Activated B cell treated with CpG ODN at 0.5 μM for 24 hours (primary cell): Measurements from ENCODE around the gene IGLL1. TPM values are rescaled to one million over a fixed set of nuclear protein-coding genes. Genes with fewer than 3 reads are reported as not detected.

Source experiments
- ATAC-seq: fragments of 200-7000 bp; cut with Tn5 transposase; one replicate; pipeline ENCODE4 v1.10.0; 2021; ENCODE audit warnings: low read depth, mild to moderate bottlenecking, moderate library complexity
- CTCF ChIA-PET: fragments of 350-600 bp; sonication (Branson Sonifier 250); formaldehyde crosslinking; loops from one replicate; lab custom pipeline; 2021; ENCODE audit warnings: antibody characterized with exemption; lab: Charles Lee
- POLR2A ChIA-PET: fragments of 350-600 bp; sonication (Branson Sonifier 250); formaldehyde crosslinking; loops from one replicate; lab custom pipeline; 2021; ENCODE audit warnings: antibody characterized with exemption; lab: Charles Lee
- DNase-seq: peaks from one replicate; pipeline ENCODE4 v3.0.0; 2022
- H3K27ac Mint-ChIP-seq: one replicate; pipeline ENCODE4 v1.8.0; 2020; ENCODE audit warnings: mixed read lengths
- H3K27me3 Mint-ChIP-seq: one replicate; pipeline ENCODE4 v1.8.0; 2021; ENCODE audit warnings: mixed read lengths
- H3K36me3 Mint-ChIP-seq: one replicate; pipeline ENCODE4 v1.8.0; 2021; ENCODE audit warnings: low read depth, mixed read lengths
- H3K4me1 Mint-ChIP-seq: one replicate; pipeline ENCODE4 v1.8.0; 2021; ENCODE audit warnings: mixed read lengths
- H3K4me3 Mint-ChIP-seq: one replicate; pipeline ENCODE4 v1.8.0; 2020; ENCODE audit warnings: mild to moderate bottlenecking, mixed read lengths
- H3K9me3 Mint-ChIP-seq: one replicate; pipeline ENCODE4 v1.8.0; 2020; ENCODE audit warnings: mixed read lengths
- CTCF ChIP-seq: fragments of 200-600 bp; IDR thresholded peaks from one replicate; pipeline ENCODE4 v1.8.0; 2022; ENCODE audit warnings: antibody characterized with exemption, mild to moderate bottlenecking
- intact Hi-C: fragments of 100-400 bp; cut with micrococcal nuclease; formaldehyde crosslinking; loops from one replicate; pipeline ENCODE4 v1.15.1; 2024
- total RNA-seq: library from RNA; stranded (reverse); gene quantifications from 2 replicates; pipeline ENCODE4 v1.2.3, GENCODE V29; 2022

The IGLL1 gene
- total RNA-seq, 1 donor from 2014 or later = not detected

GRCh38 chr22:23529166-23530103 lies 50.7 kb downstream of the IGLL1 start:
- no peaks in the 10 kb centered on the region for H3K9me3 Mint-ChIP-seq
- no peak overlapping the region for H3K27ac Mint-ChIP-seq
- H3K4me3 Mint-ChIP-seq = no peak overlapping the region
- ChIA-PET CTCF (no interaction called here), POLR2A (no interaction called here)
- peaks cover 9% of the 10 kb centered on the region for H3K4me1 Mint-ChIP-seq
- ATAC-seq = no peak
- no peaks in the 10 kb centered on the region for H3K36me3 Mint-ChIP-seq
- no peak for DNase-seq
- H3K27me3 Mint-ChIP-seq = peaks cover 9% of the 10 kb centered on the region
- intact Hi-C loops = no loop called here
- TF ChIP-seq CTCF = no peak

GRCh38 chr22:23527971-23528740 lies 51.9 kb downstream of the IGLL1 start:
- no peak for TF ChIP-seq CTCF
- peak; percentile 71 for ATAC-seq
- no peak overlapping the region for H3K4me3 Mint-ChIP-seq
- intact Hi-C loops = no loop called here
- POLR2A ChIA-PET = no interaction called here
- H3K9me3 Mint-ChIP-seq = no peaks in the 10 kb centered on the region
- CTCF ChIA-PET = no interaction called here
- H3K4me1 Mint-ChIP-seq = peaks cover 9% of the 10 kb centered on the region
- H3K27ac Mint-ChIP-seq = no peak overlapping the region
- H3K36me3 Mint-ChIP-seq = no peaks in the 10 kb centered on the region
- peaks cover 9% of the 10 kb centered on the region for H3K27me3 Mint-ChIP-seq
- no peak for DNase-seq

- Mint-ChIP-seq H3K36me3 (no peaks in the 10 kb centered on the region), H3K27me3 (peaks cover 8% of the 10 kb centered on the region), H3K4me1 (peaks cover 10% of the 10 kb centered on the region), H3K4me3 (no peak overlapping the region), H3K27ac (no peak overlapping the region), H3K9me3 (no peaks in the 10 kb centered on the region)
- intact Hi-C loops = no loop called here
- ChIA-PET POLR2A (no interaction called here), CTCF (no interaction called here)
- DNase-seq = no peak
- no peak for ATAC-seq
- no peak for TF ChIP-seq CTCF
Observed at GRCh38 chr22:23526596-23527316, 53.3 kb downstream of the IGLL1 start.

- POLR2A ChIA-PET = no interaction called here
- no peak for TF ChIP-seq CTCF
- no peak for ATAC-seq
- Mint-ChIP-seq H3K36me3 (no peaks in the 10 kb centered on the region), H3K9me3 (no peaks in the 10 kb centered on the region), H3K4me3 (no peak overlapping the region), H3K27ac (no peak overlapping the region), H3K4me1 (peaks cover 15% of the 10 kb centered on the region), H3K27me3 (peaks cover 11% of the 10 kb centered on the region)
- intact Hi-C loops = no loop called here
- DNase-seq = no peak
- CTCF ChIA-PET = no interaction called here
Observed at GRCh38 chr22:23525510-23525909, 54.6 kb downstream of the IGLL1 start.
